Smooth muscle cell (in vitro differentiated cells): Measurements from ENCODE around the gene MAP3K19. TPM values are rescaled to one million over a fixed set of nuclear protein-coding genes. Genes with fewer than 3 reads are reported as not detected.
"Not testable (repeated sequence)": the region's sequence is repeated elsewhere in the genome, so short reads cannot be mapped to it uniquely, and the experiment has no call there.

Experiments used
- DNase-seq: peaks from one replicate; lab custom pipeline; 2025; ENCODE audit not compliant: unreplicated experiment; lab: John Stamatoyannopoulos, UW
- H2AFZ ChIP-seq: fragments of 200-600 bp; sonication (generic); 2 replicates; pipeline ENCODE4 v1.6.0; 2016; ENCODE audit warnings: antibody characterized with exemption, low read depth, mild to moderate bottlenecking
- H3F3A ChIP-seq: fragments of 200-600 bp; sonication (generic); 2 replicates; pipeline ENCODE4 v1.6.0; 2017; ENCODE audit warnings: antibody characterized with exemption, low read depth
- H3K27ac ChIP-seq: fragments of 200-600 bp; sonication (generic); 2 replicates; pipeline ENCODE4 v1.5.1; 2016; ENCODE audit warnings: low read depth, mild to moderate bottlenecking
- H3K27me3 ChIP-seq: fragments of 200-600 bp; sonication (generic); 2 replicates; pipeline ENCODE4 v1.6.1; 2016; ENCODE audit warnings: low read depth, mild to moderate bottlenecking
- H3K36me3 ChIP-seq: fragments of 200-600 bp; sonication (generic); 2 replicates; pipeline ENCODE4 v1.5.1; 2016; ENCODE audit warnings: low read depth
- H3K4me1 ChIP-seq: fragments of 200-600 bp; sonication (generic); 2 replicates; pipeline ENCODE4 v1.5.1; 2016; ENCODE audit warnings: low read depth
- H3K4me2 ChIP-seq: fragments of 200-600 bp; sonication (generic); 2 replicates; pipeline ENCODE4 v1.6.0; 2016; ENCODE audit warnings: mild to moderate bottlenecking
- H3K4me3 ChIP-seq: fragments of 200-600 bp; sonication (generic); 2 replicates; pipeline ENCODE4 v1.5.1; 2016; ENCODE audit warnings: mild to moderate bottlenecking
- H3K79me2 ChIP-seq: fragments of 200-600 bp; sonication (generic); 2 replicates; pipeline ENCODE4 v1.6.0; 2016; ENCODE audit warnings: low read depth, mild to moderate bottlenecking
- H3K9ac ChIP-seq: fragments of 200-600 bp; sonication (generic); 2 replicates; pipeline ENCODE4 v1.6.0; 2016; ENCODE audit warnings: low read depth
- H3K9me3 ChIP-seq: fragments of 200-600 bp; sonication (generic); replicated peaks from 2 replicates; pipeline ENCODE4 v1.5.1; 2016; ENCODE audit warnings: low read depth
- H4K20me1 ChIP-seq: fragments of 200-600 bp; sonication (generic); 2 replicates; pipeline ENCODE4 v1.6.0; 2016; ENCODE audit warnings: low read depth
- WGBS: methylation state at CpG from one replicate; pipeline ENCODE4 v1.1.7; 2016; ENCODE audit warnings: low lambda C conversion rate; 5-methylcytosine and 5-hydroxymethylcytosine counted together
- polyA plus RNA-seq: library from polyadenylated mRNA; unstranded; fragments of >200 nt; fragmentation: Nextera tagmentation; extraction: Ambion mirVana; gene quantifications from 2 replicates; pipeline ENCODE4 v1.2.1, GENCODE V29; 2016
- total RNA-seq: library from RNA; depleted of rRNA; stranded (reverse); fragments of >200 nt; gene quantifications from 2 replicates; pipeline ENCODE4 v1.2.3, GENCODE V29; 2014
- TF ChIP-seq, protein P1 (sequence below): fragments of 200-600 bp; sonication (generic); IDR thresholded peaks from 2 replicates; pipeline ENCODE4 v1.5.1; 2017; ENCODE audit warnings: borderline replicate concordance, mild to moderate bottlenecking, antibody characterized with exemption; ENCODE audit not compliant: insufficient read depth, poor library complexity, severe bottlenecking

The MAP3K19 gene
- total and polyA plus RNA-seq, 2 experiments from 2014 or later = 0.14 TPM; not detected in 1

- Histone ChIP-seq H3K27me3 (no peaks in the 10 kb centered on the region), H3K4me1 (peaks cover 10% of the 10 kb centered on the region), H3K27ac (no peak overlapping the region), H3K4me3 (no peak overlapping the region), H3K9me3 (no peaks in the 10 kb centered on the region), H3K9ac (no peak overlapping the region), H3K79me2 (peaks cover 6% of the 10 kb centered on the region), H3K36me3 (no peaks in the 10 kb centered on the region), H2AFZ (no peak overlapping the region), H4K20me1 (no peaks in the 10 kb centered on the region), H3K4me2 (no peak overlapping the region), H3F3A (no peaks in the 10 kb centered on the region)
- TF ChIP-seq, protein P1, sequence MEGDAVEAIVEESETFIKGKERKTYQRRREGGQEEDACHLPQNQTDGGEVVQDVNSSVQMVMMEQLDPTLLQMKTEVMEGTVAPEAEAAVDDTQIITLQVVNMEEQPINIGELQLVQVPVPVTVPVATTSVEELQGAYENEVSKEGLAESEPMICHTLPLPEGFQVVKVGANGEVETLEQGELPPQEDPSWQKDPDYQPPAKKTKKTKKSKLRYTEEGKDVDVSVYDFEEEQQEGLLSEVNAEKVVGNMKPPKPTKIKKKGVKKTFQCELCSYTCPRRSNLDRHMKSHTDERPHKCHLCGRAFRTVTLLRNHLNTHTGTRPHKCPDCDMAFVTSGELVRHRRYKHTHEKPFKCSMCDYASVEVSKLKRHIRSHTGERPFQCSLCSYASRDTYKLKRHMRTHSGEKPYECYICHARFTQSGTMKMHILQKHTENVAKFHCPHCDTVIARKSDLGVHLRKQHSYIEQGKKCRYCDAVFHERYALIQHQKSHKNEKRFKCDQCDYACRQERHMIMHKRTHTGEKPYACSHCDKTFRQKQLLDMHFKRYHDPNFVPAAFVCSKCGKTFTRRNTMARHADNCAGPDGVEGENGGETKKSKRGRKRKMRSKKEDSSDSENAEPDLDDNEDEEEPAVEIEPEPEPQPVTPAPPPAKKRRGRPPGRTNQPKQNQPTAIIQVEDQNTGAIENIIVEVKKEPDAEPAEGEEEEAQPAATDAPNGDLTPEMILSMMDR = no peak
- 72% methylated on average over 6 of the region's 6 CpGs for WGBS
- DNase-seq = no peak
Measured at GRCh38 chr2:135048122-135048521, 875 bp upstream of the MAP3K19 start.

DNA sequence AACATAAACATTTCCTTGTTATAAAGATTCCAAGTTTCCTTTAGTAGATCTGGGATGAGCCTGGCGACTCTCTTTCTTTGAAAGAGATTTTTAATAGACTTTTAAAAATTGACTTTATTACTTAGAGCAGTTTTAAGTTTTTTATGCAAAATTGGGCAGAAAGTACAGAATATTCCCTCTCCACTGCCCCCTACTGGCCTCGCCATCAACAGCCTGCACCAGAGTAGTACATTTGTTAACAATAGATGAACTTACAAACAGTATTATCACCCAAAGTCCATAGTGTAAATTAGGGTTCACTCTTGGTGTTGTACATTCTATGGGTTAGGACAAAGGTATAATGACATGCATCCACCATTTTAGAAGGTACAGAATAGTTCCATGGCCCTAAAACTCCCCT lies 3.9 kb downstream of the MAP3K19 start:
- Histone ChIP-seq H3K27me3 (peaks cover 4% of the 10 kb centered on the region), H2AFZ (no peak overlapping the region), H4K20me1 (no peaks in the 10 kb centered on the region), H3K9me3 (no peaks in the 10 kb centered on the region), H3K4me3 (no peak overlapping the region), H3K79me2 (no peaks in the 10 kb centered on the region), H3K9ac (no peak overlapping the region), H3K4me2 (no peak overlapping the region), H3K36me3 (no peaks in the 10 kb centered on the region), H3K4me1 (peaks cover 6% of the 10 kb centered on the region), H3F3A (no peaks in the 10 kb centered on the region), H3K27ac (no peak overlapping the region)
- no peak for DNase-seq
- TF ChIP-seq, protein P1 = peak; percentile 29
- 55% methylated on average over 2 of the region's 2 CpGs for WGBS

GRCh38 chr2:135037831-135038230 lies 9.4 kb downstream of the MAP3K19 start:
- no peak overlapping the region for H3K4me3 ChIP-seq
- no peaks in the 10 kb centered on the region for H3F3A ChIP-seq
- WGBS = 46% methylated on average over 3 of the region's 3 CpGs
- H4K20me1 ChIP-seq = no peaks in the 10 kb centered on the region
- H3K4me2 ChIP-seq = no peak overlapping the region
- no peak overlapping the region for H2AFZ ChIP-seq
- H3K36me3 ChIP-seq = no peaks in the 10 kb centered on the region
- H3K27ac ChIP-seq = no peak overlapping the region
- H3K9ac ChIP-seq = no peak overlapping the region
- no peaks in the 10 kb centered on the region for H3K79me2 ChIP-seq
- TF ChIP-seq, protein P1 = no peak
- H3K4me1 ChIP-seq = no peaks in the 10 kb centered on the region
- DNase-seq = no peak
- H3K9me3 ChIP-seq = no peaks in the 10 kb centered on the region
- peaks cover 4% of the 10 kb centered on the region for H3K27me3 ChIP-seq

GRCh38 chr2:135033216-135033615 lies 14.0 kb downstream of the MAP3K19 start:
- H3K27me3 ChIP-seq, H3K4me3 ChIP-seq, H3K36me3 ChIP-seq, H3K79me2 ChIP-seq, H4K20me1 ChIP-seq, H3F3A ChIP-seq, DNase-seq, H3K4me1 ChIP-seq, H2AFZ ChIP-seq, H3K4me2 ChIP-seq, H3K9ac ChIP-seq, H3K27ac ChIP-seq, H3K9me3 ChIP-seq: not testable (repeated sequence)
- WGBS = no CpG with 5 or more reads among the region's 33 CpGs
